Neural cell (in vitro differentiated cells): ENCODE measurements around the gene ROR1.

Source experiments
- EP300 ChIP-seq: fragments of 450-650 bp; conservative IDR thresholded peaks from 2 replicates; pipeline ENCODE4 v1.6.1; 2014; ENCODE audit warnings: antibody characterized with exemption, mild to moderate bottlenecking, moderate library complexity; ENCODE audit not compliant: poor library complexity, severe bottlenecking
- EZH2 ChIP-seq: fragments of 200-600, 300-800 bp; shearing (Covaris generic), sonication (generic); IDR thresholded peaks from 2 replicates; pipeline ENCODE4 v1.6.1; 2014; ENCODE audit warnings: antibody characterized with exemption, low read length, borderline replicate concordance, mild to moderate bottlenecking; ENCODE audit not compliant: insufficient read depth, poor library complexity, severe bottlenecking
- MXI1 ChIP-seq: fragments of 450-650 bp; conservative IDR thresholded peaks from 2 replicates; pipeline ENCODE4 v1.6.1; 2014; ENCODE audit warnings: antibody characterized with exemption, mild to moderate bottlenecking; ENCODE audit not compliant: poor library complexity, severe bottlenecking
- POLR2AphosphoS5 ChIP-seq: IDR thresholded peaks from 2 replicates; pipeline ENCODE4 v1.6.1; 2012
- TAF1 ChIP-seq: IDR thresholded peaks from 2 replicates; pipeline ENCODE4 v1.6.1; 2012; ENCODE audit warnings: low read depth
- TF ChIP-seq, protein P1 (sequence below): fragments of 450-650 bp; IDR thresholded peaks from 2 replicates; pipeline ENCODE4 v1.5.1; 2014; ENCODE audit warnings: antibody characterized with exemption, mild to moderate bottlenecking, moderate library complexity; ENCODE audit not compliant: poor library complexity, severe bottlenecking
- TF ChIP-seq, protein P2 (sequence below): IDR thresholded peaks from 2 replicates; pipeline ENCODE4 v1.6.1; 2012; ENCODE audit warnings: borderline replicate concordance

DNA sequence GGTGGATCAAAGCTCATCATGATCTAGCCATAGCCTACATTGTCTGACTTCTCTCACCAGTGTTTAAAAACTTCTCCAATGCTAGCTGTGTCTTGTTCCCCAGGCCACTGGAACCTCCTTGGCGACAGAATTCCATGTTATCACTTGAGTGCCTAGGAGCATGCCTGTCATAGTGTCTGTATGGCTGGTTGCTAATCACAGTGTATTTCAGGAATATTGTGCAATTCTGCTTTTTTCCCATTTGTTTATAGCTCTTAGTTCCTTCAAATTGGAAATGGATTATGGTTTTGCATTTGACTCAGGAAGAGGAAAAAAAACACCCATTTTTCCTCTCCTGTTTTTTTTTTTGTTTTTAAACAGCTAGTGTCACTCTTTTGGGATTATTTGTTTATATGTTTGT lies 25.5 kb downstream of the ROR1 start:
- TF ChIP-seq EP300, result no peak
- TF ChIP-seq, protein P1, sequence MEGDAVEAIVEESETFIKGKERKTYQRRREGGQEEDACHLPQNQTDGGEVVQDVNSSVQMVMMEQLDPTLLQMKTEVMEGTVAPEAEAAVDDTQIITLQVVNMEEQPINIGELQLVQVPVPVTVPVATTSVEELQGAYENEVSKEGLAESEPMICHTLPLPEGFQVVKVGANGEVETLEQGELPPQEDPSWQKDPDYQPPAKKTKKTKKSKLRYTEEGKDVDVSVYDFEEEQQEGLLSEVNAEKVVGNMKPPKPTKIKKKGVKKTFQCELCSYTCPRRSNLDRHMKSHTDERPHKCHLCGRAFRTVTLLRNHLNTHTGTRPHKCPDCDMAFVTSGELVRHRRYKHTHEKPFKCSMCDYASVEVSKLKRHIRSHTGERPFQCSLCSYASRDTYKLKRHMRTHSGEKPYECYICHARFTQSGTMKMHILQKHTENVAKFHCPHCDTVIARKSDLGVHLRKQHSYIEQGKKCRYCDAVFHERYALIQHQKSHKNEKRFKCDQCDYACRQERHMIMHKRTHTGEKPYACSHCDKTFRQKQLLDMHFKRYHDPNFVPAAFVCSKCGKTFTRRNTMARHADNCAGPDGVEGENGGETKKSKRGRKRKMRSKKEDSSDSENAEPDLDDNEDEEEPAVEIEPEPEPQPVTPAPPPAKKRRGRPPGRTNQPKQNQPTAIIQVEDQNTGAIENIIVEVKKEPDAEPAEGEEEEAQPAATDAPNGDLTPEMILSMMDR, result no peak
- TF ChIP-seq, protein P2, sequence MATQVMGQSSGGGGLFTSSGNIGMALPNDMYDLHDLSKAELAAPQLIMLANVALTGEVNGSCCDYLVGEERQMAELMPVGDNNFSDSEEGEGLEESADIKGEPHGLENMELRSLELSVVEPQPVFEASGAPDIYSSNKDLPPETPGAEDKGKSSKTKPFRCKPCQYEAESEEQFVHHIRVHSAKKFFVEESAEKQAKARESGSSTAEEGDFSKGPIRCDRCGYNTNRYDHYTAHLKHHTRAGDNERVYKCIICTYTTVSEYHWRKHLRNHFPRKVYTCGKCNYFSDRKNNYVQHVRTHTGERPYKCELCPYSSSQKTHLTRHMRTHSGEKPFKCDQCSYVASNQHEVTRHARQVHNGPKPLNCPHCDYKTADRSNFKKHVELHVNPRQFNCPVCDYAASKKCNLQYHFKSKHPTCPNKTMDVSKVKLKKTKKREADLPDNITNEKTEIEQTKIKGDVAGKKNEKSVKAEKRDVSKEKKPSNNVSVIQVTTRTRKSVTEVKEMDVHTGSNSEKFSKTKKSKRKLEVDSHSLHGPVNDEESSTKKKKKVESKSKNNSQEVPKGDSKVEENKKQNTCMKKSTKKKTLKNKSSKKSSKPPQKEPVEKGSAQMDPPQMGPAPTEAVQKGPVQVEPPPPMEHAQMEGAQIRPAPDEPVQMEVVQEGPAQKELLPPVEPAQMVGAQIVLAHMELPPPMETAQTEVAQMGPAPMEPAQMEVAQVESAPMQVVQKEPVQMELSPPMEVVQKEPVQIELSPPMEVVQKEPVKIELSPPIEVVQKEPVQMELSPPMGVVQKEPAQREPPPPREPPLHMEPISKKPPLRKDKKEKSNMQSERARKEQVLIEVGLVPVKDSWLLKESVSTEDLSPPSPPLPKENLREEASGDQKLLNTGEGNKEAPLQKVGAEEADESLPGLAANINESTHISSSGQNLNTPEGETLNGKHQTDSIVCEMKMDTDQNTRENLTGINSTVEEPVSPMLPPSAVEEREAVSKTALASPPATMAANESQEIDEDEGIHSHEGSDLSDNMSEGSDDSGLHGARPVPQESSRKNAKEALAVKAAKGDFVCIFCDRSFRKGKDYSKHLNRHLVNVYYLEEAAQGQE, result no peak
- no peak for TF ChIP-seq TAF1
- TF ChIP-seq MXI1, result no peak
- TF ChIP-seq POLR2AphosphoS5, result no peak
- TF ChIP-seq EZH2, result no peak
